ENCODE results near the gene PRICKLE3. TPM values are rescaled to one million over a fixed set of nuclear protein-coding genes. Genes with fewer than 3 reads are reported as not detected.
A peak's percentile ranks its signal among the peaks of the same experiment; 100 is the strongest.

The PRICKLE3 gene
- 1 to 10 TPM in 2 of 3 donors, not detected in 1; 2.1 to 4.1 TPM for polyA plus RNA-seq

- Mint-ChIP-seq H3K9me3 (no peaks in the 10 kb centered on the region), H3K27me3 (ENCODE audit: low read depth in 3 of 3) (peaks cover 4 to 6% (median 4%) of the 10 kb centered on the region in 3 donors), H3K4me3 (peak within 1 kb of the TSS; percentile 63 to 73 (median 68)), H3K36me3 (peaks cover 0 to 4% (median 0%) of the 10 kb centered on the region in 3 donors), H3K27ac (peak within 1 kb of the TSS in 3 of 6 donors; percentile 21 to 79 (median 22)), H3K4me1 (peaks cover 14 to 22% of the 10 kb centered on the region in 2 donors)
- peak; percentile 68 to 70 (median 69) for DNase-seq
Measured at GRCh38 chrX:49186125-49187027, at the start of gene PRICKLE3. Gene PRICKLE3, minus strand, starts transcription at chrX:49186373. Its CDS starts 76 bp downstream, at chrX:49186297.

- Mint-ChIP-seq H3K36me3 (peaks cover 0 to 4% (median 0%) of the 10 kb centered on the region in 3 donors), H3K27ac (no peak overlapping the region), H3K4me1 (peaks cover 32 to 36% of the 10 kb centered on the region in 2 donors), H3K9me3 (no peaks in the 10 kb centered on the region), H3K4me3 (no peak overlapping the region), H3K27me3 (ENCODE audit: low read depth in 3 of 3) (peaks cover 0 to 4% (median 2%) of the 10 kb centered on the region in 3 donors)
- DNase-seq = no peak
Measured at GRCh38 chrX:49233887-49234555, 47.8 kb upstream of the PRICKLE3 start.

GRCh38 chrX:49233176-49233575 is 47.0 kb upstream of the PRICKLE3 start, which contains the start of gene CACNA1F:
Gene CACNA1F, minus strand, starts transcription at chrX:49233340. Its CDS starts 31 bp downstream, at chrX:49233309.
- Mint-ChIP-seq H3K4me1 (peaks cover 32 to 36% of the 10 kb centered on the region in 2 donors), H3K27ac (no peak within 1 kb of the TSS), H3K4me3 (peak within 1 kb of the TSS in 2 of 5 donors; percentile 21 to 29), H3K9me3 (no peaks in the 10 kb centered on the region), H3K27me3 (ENCODE audit: low read depth in 3 of 3) (peaks cover 0 to 4% (median 2%) of the 10 kb centered on the region in 3 donors), H3K36me3 (peaks cover 0 to 4% (median 0%) of the 10 kb centered on the region in 3 donors)
- no peak for DNase-seq

- H3K36me3 Mint-ChIP-seq = peaks cover 0 to 4% (median 0%) of the 10 kb centered on the region in 3 donors
- H3K27me3 Mint-ChIP-seq (ENCODE audit: low read depth in 3 of 3) = peaks cover 0 to 4% (median 2%) of the 10 kb centered on the region in 3 donors
- H3K27ac Mint-ChIP-seq = no peak overlapping the region
- H3K4me3 Mint-ChIP-seq = peak overlapping the region in 1 of 5 donors; percentile 21
- DNase-seq = no peak
- H3K4me1 Mint-ChIP-seq = peaks cover 31 to 36% of the 10 kb centered on the region in 2 donors
- no peaks in the 10 kb centered on the region for H3K9me3 Mint-ChIP-seq
Measured at GRCh38 chrX:49232525-49232924, 46.4 kb upstream of the PRICKLE3 start.

GRCh38 chrX:49231333-49232000 is 45.3 kb upstream of the PRICKLE3 start:
- Mint-ChIP-seq H3K4me1 (peaks cover 21 to 26% of the 10 kb centered on the region in 2 donors), H3K9me3 (no peaks in the 10 kb centered on the region), H3K4me3 (peak overlapping the region; percentile 13 to 84 (median 81)), H3K27me3 (ENCODE audit: low read depth in 3 of 3) (peaks cover 0 to 4% (median 2%) of the 10 kb centered on the region in 3 donors), H3K36me3 (no peaks in the 10 kb centered on the region), H3K27ac (peak overlapping the region in 2 of 6 donors; percentile 58 to 84)
- DNase-seq = no peak

- Mint-ChIP-seq H3K27me3 (ENCODE audit: low read depth in 3 of 3) (peaks cover 0 to 4% (median under 1%) of the 10 kb centered on the region in 3 donors), H3K27ac (peak overlapping the region; percentile 48 to 88 (median 81)), H3K36me3 (no peaks in the 10 kb centered on the region), H3K4me3 (peak overlapping the region; percentile 77 to 84 (median 82)), H3K9me3 (no peaks in the 10 kb centered on the region), H3K4me1 (peaks cover 18 to 20% of the 10 kb centered on the region in 2 donors)
- peak; percentile 28 to 33 (median 29) for DNase-seq
Measured at GRCh38 chrX:49230500-49231232, 44.5 kb upstream of the PRICKLE3 start.

GRCh38 chrX:49228185-49228584 is 42.0 kb upstream of the PRICKLE3 start:
- H3K27ac Mint-ChIP-seq = no peak overlapping the region
- no peaks in the 10 kb centered on the region for H3K36me3 Mint-ChIP-seq
- peaks cover 10 to 14% of the 10 kb centered on the region in 2 donors for H3K4me1 Mint-ChIP-seq
- no peak overlapping the region for H3K4me3 Mint-ChIP-seq
- no peaks in the 10 kb centered on the region for H3K9me3 Mint-ChIP-seq
- no peak for DNase-seq
- peaks cover 0 to 5% (median 2%) of the 10 kb centered on the region in 3 donors for H3K27me3 Mint-ChIP-seq (ENCODE audit: low read depth in 3 of 3)

GRCh38 chrX:49227726-49228125 is 41.6 kb upstream of the PRICKLE3 start:
- Mint-ChIP-seq H3K27me3 (ENCODE audit: low read depth in 3 of 3) (peaks cover 0 to 7% (median 4%) of the 10 kb centered on the region in 3 donors), H3K4me3 (peak overlapping the region in 1 of 5 donors; percentile 8), H3K9me3 (no peaks in the 10 kb centered on the region), H3K27ac (no peak overlapping the region), H3K4me1 (peaks cover 10 to 14% of the 10 kb centered on the region in 2 donors), H3K36me3 (no peaks in the 10 kb centered on the region)
- DNase-seq = no peak

GRCh38 chrX:49226946-49227345 is 40.8 kb upstream of the PRICKLE3 start:
- no peak for DNase-seq
- Mint-ChIP-seq H3K27me3 (ENCODE audit: low read depth in 3 of 3) (peaks cover 0 to 10% (median 4%) of the 10 kb centered on the region in 3 donors), H3K4me3 (no peak overlapping the region), H3K4me1 (peaks cover 10 to 14% of the 10 kb centered on the region in 2 donors), H3K36me3 (no peaks in the 10 kb centered on the region), H3K27ac (no peak overlapping the region), H3K9me3 (no peaks in the 10 kb centered on the region)

GRCh38 chrX:49225858-49226257 is 39.7 kb upstream of the PRICKLE3 start:
- H3K9me3 Mint-ChIP-seq = no peaks in the 10 kb centered on the region
- peak overlapping the region in 1 of 6 donors; percentile 45 for H3K27ac Mint-ChIP-seq
- H3K36me3 Mint-ChIP-seq = no peaks in the 10 kb centered on the region
- H3K4me1 Mint-ChIP-seq = peaks cover 4 to 9% of the 10 kb centered on the region in 2 donors
- DNase-seq = no peak
- peaks cover 0 to 11% (median 3%) of the 10 kb centered on the region in 3 donors for H3K27me3 Mint-ChIP-seq (ENCODE audit: low read depth in 3 of 3)
- H3K4me3 Mint-ChIP-seq = no peak overlapping the region

GRCh38 chrX:49221868-49222267 is 35.7 kb upstream of the PRICKLE3 start:
- no peak for DNase-seq
- Mint-ChIP-seq H3K27ac (no peak overlapping the region), H3K36me3 (no peaks in the 10 kb centered on the region), H3K27me3 (ENCODE audit: low read depth in 3 of 3) (peaks cover 0 to 15% (median 3%) of the 10 kb centered on the region in 3 donors), H3K4me1 (no peaks in the 10 kb centered on the region), H3K9me3 (no peaks in the 10 kb centered on the region), H3K4me3 (no peak overlapping the region)

- H3K4me1 Mint-ChIP-seq = no peaks in the 10 kb centered on the region
- no peak overlapping the region for H3K4me3 Mint-ChIP-seq
- H3K27me3 Mint-ChIP-seq (ENCODE audit: low read depth in 3 of 3) = peaks cover 0 to 18% (median 3%) of the 10 kb centered on the region in 3 donors
- H3K36me3 Mint-ChIP-seq = no peaks in the 10 kb centered on the region
- no peak for DNase-seq
- no peaks in the 10 kb centered on the region for H3K9me3 Mint-ChIP-seq
- H3K27ac Mint-ChIP-seq = no peak overlapping the region
Measured at GRCh38 chrX:49220100-49220499, 33.9 kb upstream of the PRICKLE3 start.
